Activated T-cell treated with anti-CD3 and anti-CD28 coated beads, Interleukin-2, amount 50 U/mL, for 1 hour (primary cell): ENCODE measurements around the gene RFPL3.
"Not testable (repeated sequence)": the region's sequence is repeated elsewhere in the genome, so short reads cannot be mapped to it uniquely, and the experiment has no call there.

Source experiments
- DNase-seq: peaks from one replicate; pipeline ENCODE4 v3.0.0-alpha.2; 2020

The RFPL3 gene

GRCh38 chr22:32357567-32357966 is at the start of gene RFPL3:
Gene RFPL3 (plus strand): TSS chr22:32357867. CDS start chr22:32358072, 205 bp downstream.
- DNase-seq = not testable (repeated sequence)

- DNase-seq = no peak
These were observed 49.5 kb upstream of the RFPL3 start for GRCh38 chr22:32308191-32308590.

- no peak for DNase-seq
These were observed 48.7 kb upstream of the RFPL3 start for GRCh38 chr22:32308934-32309333.

GRCh38 chr22:32309585-32310251 is 47.9 kb upstream of the RFPL3 start:
- no peak for DNase-seq

GRCh38 chr22:32310777-32311176 is 46.9 kb upstream of the RFPL3 start:
- no peak for DNase-seq

- no peak for DNase-seq
These were observed 46.1 kb upstream of the RFPL3 start for GRCh38 chr22:32311551-32312071.

- DNase-seq = no peak
These were observed 44.9 kb upstream of the RFPL3 start for GRCh38 chr22:32312748-32313147.

- DNase-seq = no peak
These were observed 44.1 kb upstream of the RFPL3 start for GRCh38 chr22:32313532-32313931.

- no peak for DNase-seq
These were observed 40.1 kb upstream of the RFPL3 start for GRCh38 chr22:32317524-32317923.

- DNase-seq = no peak
These were observed 39.3 kb upstream of the RFPL3 start for GRCh38 chr22:32318361-32318760.

- no peak for DNase-seq
These were observed 37.7 kb upstream of the RFPL3 start for GRCh38 chr22:32319861-32320406.

- DNase-seq = no peak
These were observed 34.7 kb upstream of the RFPL3 start for GRCh38 chr22:32322986-32323385.

- DNase-seq = no peak
These were observed 34.0 kb upstream of the RFPL3 start for GRCh38 chr22:32323513-32324164.

- DNase-seq = no peak
These were observed 32.9 kb upstream of the RFPL3 start for GRCh38 chr22:32324505-32325415.

- DNase-seq = no peak
These were observed 32.3 kb upstream of the RFPL3 start for GRCh38 chr22:32325416-32325801.

GRCh38 chr22:32325811-32326237 is 31.8 kb upstream of the RFPL3 start:
- DNase-seq = no peak

GRCh38 chr22:32326647-32327046 is 31.0 kb upstream of the RFPL3 start:
- DNase-seq = no peak

- no peak for DNase-seq
These were observed 30.6 kb upstream of the RFPL3 start for GRCh38 chr22:32327066-32327465.

GRCh38 chr22:32327596-32328171 is 30.0 kb upstream of the RFPL3 start:
- no peak for DNase-seq

GRCh38 chr22:32328306-32329201 is 29.1 kb upstream of the RFPL3 start:
- no peak for DNase-seq

GRCh38 chr22:32329202-32329645 is 28.4 kb upstream of the RFPL3 start:
- no peak for DNase-seq
